GM21723 (cell line): Measurements from ENCODE around the gene ETFB.
"Not testable (repeated sequence)": the region's sequence is repeated elsewhere in the genome, so short reads cannot be mapped to it uniquely, and the experiment has no call there.

Experiments used
- ATAC-seq: cut with Tn5 transposase; IDR thresholded peaks from one replicate; pipeline ENCODE4 v1.9.1; 2021; ENCODE audit warnings: mild to moderate bottlenecking, moderate library complexity; ENCODE audit not compliant: unreplicated experiment

ETFB gene

GRCh38 chr19:51365965-51366388, at the start of gene ETFB:
Gene ETFB, minus strand, starts transcription at chr19:51366388. Its CDS starts 62 bp downstream, at chr19:51366326.
- no peak for ATAC-seq

GRCh38 chr19:51415187-51415586, 49.0 kb upstream of the ETFB start:
- ATAC-seq, result no peak

GRCh38 chr19:51410950-51411748, 45.0 kb upstream of the ETFB start:
- no peak for ATAC-seq

- ATAC-seq, result no peak
Measured at GRCh38 chr19:51407511-51408131, 41.4 kb upstream of the ETFB start.

- no peak for ATAC-seq
Measured at GRCh38 chr19:51402117-51402516, 35.9 kb upstream of the ETFB start.

GRCh38 chr19:51399936-51400335, 33.7 kb upstream of the ETFB start:
- not testable (repeated sequence) for ATAC-seq

GRCh38 chr19:51399231-51399630, 33.0 kb upstream of the ETFB start:
- ATAC-seq, result no peak

GRCh38 chr19:51398096-51398704, 32.0 kb upstream of the ETFB start:
- ATAC-seq, result no peak

GRCh38 chr19:51397453-51397852, 31.3 kb upstream of the ETFB start:
- not testable (repeated sequence) for ATAC-seq

GRCh38 chr19:51396175-51396574, 30.0 kb upstream of the ETFB start:
- ATAC-seq, result no peak

GRCh38 chr19:51394050-51394836, 28.1 kb upstream of the ETFB start:
- ATAC-seq, result peak; percentile 86

GRCh38 chr19:51392701-51393100, 26.5 kb upstream of the ETFB start:
- ATAC-seq, result no peak

- no peak for ATAC-seq
Measured at GRCh38 chr19:51391073-51391611, 25.0 kb upstream of the ETFB start.

- no peak for ATAC-seq
Measured at GRCh38 chr19:51389143-51389542, 23.0 kb upstream of the ETFB start.

- no peak for ATAC-seq
Measured at GRCh38 chr19:51387924-51388389, 21.8 kb upstream of the ETFB start, which contains the start of gene LIM2. Gene LIM2, minus strand, starts transcription at chr19:51387974. Its CDS starts 531 bp downstream, at chr19:51387443.

GRCh38 chr19:51386882-51387520, 20.8 kb upstream of the ETFB start:
- ATAC-seq, result no peak

GRCh38 chr19:51382004-51382403, 15.8 kb upstream of the ETFB start:
- ATAC-seq, result no peak

- no peak for ATAC-seq
Measured at GRCh38 chr19:51380379-51380778, 14.2 kb upstream of the ETFB start.

GRCh38 chr19:51377422-51377821, 11.2 kb upstream of the ETFB start:
- ATAC-seq, result no peak
